K562 (cell line): Measurements from ENCODE around the gene ANO9. TPM values are rescaled to one million over a fixed set of nuclear protein-coding genes. Genes with fewer than 3 reads are reported as not detected.

Source experiments
- ATAC-seq: fragments of 200-7000 bp; cut with Tn5 transposase; 3 replicates; pipeline ENCODE4 v1.9.1; 2020; ENCODE audit warnings: moderate library complexity
- BruUV-seq: library from RNA; stranded (reverse); fragments of 400-500 nt; replicated peaks from 2 replicates; lab custom pipeline; 2021; lab: Mats Ljungman, UMichigan
- CTCF ChIA-PET: fragments of 300-600 bp; formaldehyde crosslinking; extraction: SDS; loops from one replicate; lab custom pipeline; 2021; ENCODE audit warnings: low intra/inter-chr PET ratio; lab: Yijun Ruan, JAX
- POLR2A ChIA-PET: fragments of 300-600, 350-650 bp; sonication (Branson Sonifier 250); formaldehyde crosslinking; extraction: SDS; loops from one replicate; lab custom pipeline; 2021; ENCODE audit warnings: antibody characterized with exemption, inconsistent platforms; lab: Yijun Ruan, JAX
- DNase-seq, 4 experiments: peaks; one replicate each; pipeline versions ENCODE4 v3.0.0 to v3.0.0-alpha.2; 2011 to 2018; ENCODE audit warnings: low spot score in 3 of 4, mixed read lengths in 3 of 4; ENCODE audit errors: extremely low read depth in 1 of 4
- FAIRE-seq: peaks from 2 replicates; lab custom pipeline; 2011; peaks lifted over from hg19 to GRCh38; lab: Jason Lieb, UNC
- H2AFZ ChIP-seq: 2 replicates; pipeline ENCODE4 v1.6.0; 2011; ENCODE audit warnings: low read depth, low read length, control low read depth, inconsistent platforms
- H3K27ac ChIP-seq: fragments of 200-600 bp; 3 replicates; pipeline ENCODE4 v1.8.0; 2011; ENCODE audit warnings: low read depth, mild to moderate bottlenecking, control low read depth, inconsistent platforms, low read length, moderate library complexity, mixed read lengths; ENCODE audit errors: extremely low read depth
- H3K27me3 ChIP-seq, 2 experiments: fragments of 300-600 bp in 1 of 2; 2 replicates in 1 of 2; 3 replicates in 1 of 2; pipeline versions ENCODE4 v1.6.0 to v1.8.0; 2011; ENCODE audit warnings: inconsistent platforms in 2 of 2, low read length in 2 of 2, mild to moderate bottlenecking in 1 of 2, mixed read lengths in 1 of 2, moderate library complexity in 1 of 2; ENCODE audit not compliant: control insufficient read depth in 2 of 2, insufficient read depth in 2 of 2
- H3K36me3 ChIP-seq: fragments of 300-600 bp; 3 replicates; pipeline ENCODE4 v1.8.0; 2011; ENCODE audit warnings: mild to moderate bottlenecking, low read length, inconsistent platforms; ENCODE audit not compliant: control insufficient read depth, insufficient read depth
- H3K4me1 ChIP-seq, 2 experiments: fragments of 200-600 bp in 1 of 2; replicated peaks in 1 of 2; 2 replicates in 1 of 2; 3 replicates in 1 of 2; pipeline versions ENCODE4 v1.5.1 to v1.8.0; 2011; ENCODE audit warnings: inconsistent platforms in 2 of 2, low read length in 2 of 2, mild to moderate bottlenecking in 1 of 2, mixed read lengths in 1 of 2, moderate library complexity in 1 of 2; ENCODE audit not compliant: control insufficient read depth in 2 of 2, insufficient read depth in 2 of 2
- H3K4me2 ChIP-seq: 2 replicates; pipeline ENCODE4 v1.6.1; 2011; ENCODE audit warnings: low read length, control low read depth, inconsistent platforms, mixed read lengths; ENCODE audit not compliant: insufficient read depth
- H3K4me3 ChIP-seq: fragments of 200-600 bp; sonication (generic), shearing (Covaris generic); 2 replicates; pipeline ENCODE4 v1.5.1; 2016; ENCODE audit warnings: control low read depth, inconsistent platforms
- H3K79me2 ChIP-seq: fragments of 200-600 bp; 3 replicates; pipeline ENCODE4 v1.8.0; 2011; ENCODE audit warnings: low read length, inconsistent platforms; ENCODE audit not compliant: control insufficient read depth, insufficient read depth
- H3K9ac ChIP-seq, 2 experiments: 2 replicates each; pipeline versions ENCODE4 v1.6.0 to v1.6.1; 2011; ENCODE audit warnings: low read depth in 2 of 2, low read length in 2 of 2, control low read depth in 1 of 2, inconsistent platforms in 1 of 2, mild to moderate bottlenecking in 1 of 2, mixed read lengths in 1 of 2; ENCODE audit not compliant: insufficient read depth in 1 of 2
- H3K9me1 ChIP-seq: one replicate; pipeline ENCODE4 v1.6.0; 2011; ENCODE audit warnings: inconsistent platforms, mild to moderate bottlenecking, low read length, moderate library complexity; ENCODE audit not compliant: control insufficient read depth, insufficient read depth
- H3K9me3 ChIP-seq: replicated peaks from 2 replicates; pipeline ENCODE4 v1.5.1; 2011; ENCODE audit warnings: low read depth, low read length, inconsistent platforms; ENCODE audit not compliant: control insufficient read depth, insufficient read depth
- H4K20me1 ChIP-seq: replicated peaks from 2 replicates; pipeline ENCODE4 v1.6.1; 2011; ENCODE audit warnings: low read length, inconsistent platforms, mixed read lengths; ENCODE audit not compliant: control insufficient read depth, insufficient read depth
- HMGN3 ChIP-seq: IDR thresholded peaks from 2 replicates; pipeline ENCODE4 v1.6.1; 2011; ENCODE audit warnings: borderline replicate concordance, low read depth, mild to moderate bottlenecking, mixed read lengths, low read length; ENCODE audit not compliant: insufficient read length; ENCODE audit errors: extremely low read depth
- MEF2D ChIP-seq: conservative IDR thresholded peaks from 2 replicates; pipeline ENCODE4 v1.6.1; 2016; ENCODE audit warnings: low read depth, missing genetic modification characterization, missing compliant biosample characterization
- NR4A1 ChIP-seq, 2 experiments: fragments of 250-450 bp in 1 of 2; fragments of 450-650 bp in 1 of 2; sonication (Bioruptor Pico) in 1 of 2; IDR thresholded peaks; 2 replicates each; pipeline versions ENCODE4 v1.4.0 to v1.6.1; 2016 to 2020; ENCODE audit warnings: mild to moderate bottlenecking in 2 of 2, missing compliant biosample characterization in 1 of 2, missing genetic modification characterization in 1 of 2, moderate library complexity in 1 of 2
- TSC22D4 ChIP-seq: fragments of 450-650 bp; IDR thresholded peaks from 2 replicates; pipeline ENCODE4 v1.6.1; 2016; ENCODE audit warnings: missing genetic modification characterization, missing biosample characterization, control low read depth
- YBX1 ChIP-seq: fragments of 450-650 bp; IDR thresholded peaks from 2 replicates; pipeline ENCODE4 v1.7.1; 2016; ENCODE audit warnings: mild to moderate bottlenecking
- ZBTB2 ChIP-seq: fragments of 450-650 bp; IDR thresholded peaks from 2 replicates; pipeline ENCODE4 v1.6.1; 2016; ENCODE audit warnings: antibody characterized with exemption
- ZC3H4 ChIP-seq: sonication (generic); formaldehyde crosslinking; IDR thresholded peaks from 2 replicates; pipeline ENCODE4 v1.9.0; 2021; ENCODE audit warnings: missing genetic modification reagents, borderline replicate concordance
- ZNF224 ChIP-seq: sonication (generic); formaldehyde crosslinking; IDR thresholded peaks from 2 replicates; pipeline ENCODE4 v1.8.0; 2022; ENCODE audit warnings: mild to moderate bottlenecking, missing genetic modification reagents
- ZNF696 ChIP-seq: fragments of 250-450 bp; sonication (Bioruptor Pico); conservative IDR thresholded peaks from 2 replicates; pipeline ENCODE4 v1.4.0; 2020; ENCODE audit warnings: mild to moderate bottlenecking, moderate library complexity
- WGBS: fragments of 100-300 bp; shearing (Covaris generic); methylation state at CpG from one replicate; pipeline ENCODE4 v1.1.6; 2016; ENCODE audit warnings: low coverage, mixed read lengths; ENCODE audit not compliant: insufficient coverage; ENCODE audit errors: missing lambda C conversion rate; 5-methylcytosine and 5-hydroxymethylcytosine counted together
- in situ Hi-C: fragments of 300-500 bp; cut with MboI; formaldehyde crosslinking; loops from 4 replicates; pipeline ENCODE4 v1.15.0; 2018; ENCODE audit warnings: inconsistent platforms, mixed read lengths
- intact Hi-C: fragments of 100-400 bp; cut with micrococcal nuclease; formaldehyde crosslinking; loops from 2 replicates; pipeline ENCODE4 v1.14.2; 2022
- polyA plus RNA-seq, 8 experiments: library from polyadenylated mRNA; depleted of rRNA in 4 of 8; stranded (reverse) in 5 of 8; unstranded in 3 of 8; fragments of >200 nt; fragmentation: Nextera tagmentation in 2 of 8; fragmentation: Illumina TruSeq in 1 of 8; extraction: Ambion mirVana in 2 of 8; extraction: Trizol in 1 of 8; gene quantifications; 2 replicates each; pipeline versions ENCODE4 v1.2.1 to v1.2.3, GENCODE V29; 2011 to 2014; ENCODE audit warnings: inconsistent platforms in 1 of 8, missing spikeins in 1 of 8
- total RNA-seq, 7 experiments: library from RNA; depleted of rRNA in 6 of 7; stranded (reverse); fragments of >200 nt in 6 of 7; fragmentation: Illumina TruSeq in 2 of 7; extraction: Trizol in 2 of 7; gene quantifications; 2 replicates each; pipeline versions ENCODE4 v1.2.1 to v1.2.3, GENCODE V29; 2011 to 2021; ENCODE audit warnings: low replicate concordance in 1 of 7
- TF ChIP-seq, protein P1 (sequence below): fragments of 250-450 bp; sonication (Bioruptor Pico); IDR thresholded peaks from 2 replicates; pipeline ENCODE4 v1.8.0; 2021; ENCODE audit warnings: borderline replicate concordance, mild to moderate bottlenecking, moderate library complexity; ENCODE audit not compliant: poor library complexity, severe bottlenecking
- TF ChIP-seq, protein P2 (sequence below), 3 experiments: IDR thresholded peaks in 2 of 3; conservative IDR thresholded peaks in 1 of 3; 2 replicates each; pipeline ENCODE4 v1.5.1; 2011 to 2012; ENCODE audit warnings: low read length in 3 of 3, mild to moderate bottlenecking in 3 of 3, control low read depth in 2 of 3, improper control_type of control experiment in 1 of 3, inconsistent platforms in 1 of 3, low read depth in 1 of 3, mixed read lengths in 1 of 3, moderate library complexity in 1 of 3; ENCODE audit not compliant: insufficient read depth in 2 of 3
- TF ChIP-seq, protein P3 (sequence below): fragments of 450-650 bp; IDR thresholded peaks from 2 replicates; pipeline ENCODE4 v1.6.1; 2017; ENCODE audit warnings: mild to moderate bottlenecking, moderate library complexity
- TF ChIP-seq, protein P4 (sequence below): fragments of 450-650 bp; IDR thresholded peaks from 2 replicates; pipeline ENCODE4 v1.6.1; 2016; ENCODE audit warnings: low read depth, mild to moderate bottlenecking, moderate library complexity

Gene ANO9
- total and polyA plus RNA-seq, 9 of the 15 experiments (the other 6 are each of a cell fraction or from before 2014, with no cell fraction given) = 0.20 to 14.5 (median 4.5) TPM

DNA sequence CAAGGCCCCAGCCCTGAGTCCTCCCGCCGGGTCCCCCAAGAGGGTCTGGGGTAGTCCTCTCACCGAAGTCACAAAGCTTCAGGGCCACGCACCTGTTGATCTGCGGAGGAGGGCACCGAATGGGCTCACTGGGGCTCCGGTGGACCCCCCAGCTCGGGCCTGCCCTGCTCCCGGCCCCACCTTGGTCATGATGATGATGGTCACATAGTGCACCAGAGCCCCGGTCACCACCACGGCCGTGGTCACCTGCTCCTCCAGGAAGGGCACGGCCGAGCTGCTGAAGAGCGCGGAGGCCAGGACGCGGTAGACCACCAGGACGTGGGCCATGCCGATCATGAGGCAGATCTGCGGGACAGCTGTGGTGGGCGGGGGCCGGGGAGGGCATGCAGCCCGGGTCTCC is 13.5 kb downstream of the ANO9 start (continued):
- TF ChIP-seq ZNF224 (no peak), MEF2D (tag) (no peak), YBX1 (no peak), ZC3H4 (CRISPR knock-in tag) (no peak), NR4A1 (CRISPR knock-in tag; IDR thresholded peaks at IDR 0.05) (no peak), NR4A1 (tag; IDR thresholded peaks at IDR 0.05) (no peak), ZNF696 (CRISPR knock-in tag) (no peak)
- TF ChIP-seq, protein P1, sequence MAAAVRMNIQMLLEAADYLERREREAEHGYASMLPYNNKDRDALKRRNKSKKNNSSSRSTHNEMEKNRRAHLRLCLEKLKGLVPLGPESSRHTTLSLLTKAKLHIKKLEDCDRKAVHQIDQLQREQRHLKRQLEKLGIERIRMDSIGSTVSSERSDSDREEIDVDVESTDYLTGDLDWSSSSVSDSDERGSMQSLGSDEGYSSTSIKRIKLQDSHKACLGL (CRISPR knock-in tag) = no peak

DNA sequence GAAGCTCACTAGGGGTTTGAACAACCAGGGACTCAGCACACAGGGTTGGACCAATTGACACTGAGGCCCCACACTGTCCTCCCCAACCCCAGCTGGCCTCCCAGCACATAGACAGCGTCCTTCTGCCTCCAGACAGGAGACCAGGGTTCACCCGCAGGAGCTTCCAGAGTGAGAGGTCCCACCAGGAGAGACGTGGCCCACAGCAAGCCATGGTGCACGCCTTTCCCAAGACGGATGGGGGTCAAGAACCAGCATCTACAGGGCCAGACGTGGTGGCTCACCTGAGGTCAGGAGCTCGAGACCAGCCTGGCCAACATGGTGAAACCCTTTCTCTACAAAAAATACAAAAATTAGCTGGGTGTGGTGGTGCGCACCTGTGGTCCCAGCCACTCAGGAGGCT is 15.0 kb downstream of the ANO9 start:
- H3K27me3 ChIP-seq = no peaks in the 10 kb centered on the region
- no peaks in the 10 kb centered on the region for H4K20me1 ChIP-seq
- intact Hi-C loops = no loop called here
- H3K9me1 ChIP-seq = no peaks in the 10 kb centered on the region
- no peak overlapping the region for H3K27ac ChIP-seq
- no peak overlapping the region for H3K9ac ChIP-seq
- BruUV-seq = no TSS peak
- TF ChIP-seq HMGN3 = no peak
- TF ChIP-seq, protein P2, sequence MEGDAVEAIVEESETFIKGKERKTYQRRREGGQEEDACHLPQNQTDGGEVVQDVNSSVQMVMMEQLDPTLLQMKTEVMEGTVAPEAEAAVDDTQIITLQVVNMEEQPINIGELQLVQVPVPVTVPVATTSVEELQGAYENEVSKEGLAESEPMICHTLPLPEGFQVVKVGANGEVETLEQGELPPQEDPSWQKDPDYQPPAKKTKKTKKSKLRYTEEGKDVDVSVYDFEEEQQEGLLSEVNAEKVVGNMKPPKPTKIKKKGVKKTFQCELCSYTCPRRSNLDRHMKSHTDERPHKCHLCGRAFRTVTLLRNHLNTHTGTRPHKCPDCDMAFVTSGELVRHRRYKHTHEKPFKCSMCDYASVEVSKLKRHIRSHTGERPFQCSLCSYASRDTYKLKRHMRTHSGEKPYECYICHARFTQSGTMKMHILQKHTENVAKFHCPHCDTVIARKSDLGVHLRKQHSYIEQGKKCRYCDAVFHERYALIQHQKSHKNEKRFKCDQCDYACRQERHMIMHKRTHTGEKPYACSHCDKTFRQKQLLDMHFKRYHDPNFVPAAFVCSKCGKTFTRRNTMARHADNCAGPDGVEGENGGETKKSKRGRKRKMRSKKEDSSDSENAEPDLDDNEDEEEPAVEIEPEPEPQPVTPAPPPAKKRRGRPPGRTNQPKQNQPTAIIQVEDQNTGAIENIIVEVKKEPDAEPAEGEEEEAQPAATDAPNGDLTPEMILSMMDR (IDR thresholded peaks at IDR 0.05 in 2 of 3, conservative IDR thresholded peaks at IDR 0.05 in 1 of 3; ENCODE audit: insufficient read depth in 2 of 3, low read depth in 1 of 3, low read length in 3 of 3) = no peak
- TF ChIP-seq, protein P3, sequence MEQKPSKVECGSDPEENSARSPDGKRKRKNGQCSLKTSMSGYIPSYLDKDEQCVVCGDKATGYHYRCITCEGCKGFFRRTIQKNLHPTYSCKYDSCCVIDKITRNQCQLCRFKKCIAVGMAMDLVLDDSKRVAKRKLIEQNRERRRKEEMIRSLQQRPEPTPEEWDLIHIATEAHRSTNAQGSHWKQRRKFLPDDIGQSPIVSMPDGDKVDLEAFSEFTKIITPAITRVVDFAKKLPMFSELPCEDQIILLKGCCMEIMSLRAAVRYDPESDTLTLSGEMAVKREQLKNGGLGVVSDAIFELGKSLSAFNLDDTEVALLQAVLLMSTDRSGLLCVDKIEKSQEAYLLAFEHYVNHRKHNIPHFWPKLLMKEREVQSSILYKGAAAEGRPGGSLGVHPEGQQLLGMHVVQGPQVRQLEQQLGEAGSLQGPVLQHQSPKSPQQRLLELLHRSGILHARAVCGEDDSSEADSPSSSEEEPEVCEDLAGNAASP = no peak
- TF ChIP-seq TSC22D4 (tag) = no peak
- TF ChIP-seq, protein P4, sequence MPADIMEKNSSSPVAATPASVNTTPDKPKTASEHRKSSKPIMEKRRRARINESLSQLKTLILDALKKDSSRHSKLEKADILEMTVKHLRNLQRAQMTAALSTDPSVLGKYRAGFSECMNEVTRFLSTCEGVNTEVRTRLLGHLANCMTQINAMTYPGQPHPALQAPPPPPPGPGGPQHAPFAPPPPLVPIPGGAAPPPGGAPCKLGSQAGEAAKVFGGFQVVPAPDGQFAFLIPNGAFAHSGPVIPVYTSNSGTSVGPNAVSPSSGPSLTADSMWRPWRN = no peak
- no peak for TF ChIP-seq ZBTB2
- in situ Hi-C loops = no loop called here
- H3K36me3 ChIP-seq = no peaks in the 10 kb centered on the region
- 51% methylated on average over 8 of the region's 8 CpGs for WGBS
- ChIA-PET CTCF (no interaction called here), POLR2A (interaction anchor here (0.6 to 1.0 kb wide), 2 partner anchors 15 to 67 kb away, joined by 3 to 4 read pairs; partner anchors contain the start of gene ANO9)
- H2AFZ ChIP-seq = no peak overlapping the region
- DNase-seq (no peak), ATAC-seq (no peak), FAIRE-seq (no peak)
- peaks cover 5 to 22% of the 10 kb centered on the region in 2 experiments; a peak in 4 of 5 replicates for H3K4me1 ChIP-seq
- H3K79me2 ChIP-seq = no peaks in the 10 kb centered on the region
- no peak overlapping the region for H3K4me3 ChIP-seq
- 0 out of 2 replicates have a peak, but pooled peaks cover 2% of the 10 kb centered on the region for H3K9me3 ChIP-seq
- no peak overlapping the region for H3K4me2 ChIP-seq
